HEK293T (cell line): Measurements from ENCODE around the gene SLC4A2.

ENCODE experiments used
- CTCF ChIA-PET: fragments of 350-600 bp; formaldehyde crosslinking; extraction: SDS; loops from one replicate; lab custom pipeline; 2021; ENCODE audit warnings: antibody characterized with exemption, inconsistent platforms; lab: Yijun Ruan, JAX
- POLR2A ChIA-PET: fragments of 350-600 bp; formaldehyde crosslinking; extraction: SDS; loops from one replicate; lab custom pipeline; 2020; ENCODE audit warnings: antibody characterized with exemption, inconsistent platforms; lab: Yijun Ruan, JAX
- DNase-seq: peaks from one replicate; pipeline ENCODE4 v3.0.0; 2012; ENCODE audit warnings: mixed read lengths; ENCODE audit errors: extremely low spot score
- ARNT ChIP-seq: fragments of 450-650 bp; IDR thresholded peaks from 2 replicates; pipeline ENCODE4 v1.6.1; 2017; ENCODE audit warnings: mild to moderate bottlenecking
- BHLHE40 ChIP-seq: fragments of 450-650 bp; IDR thresholded peaks from 2 replicates; pipeline ENCODE4 v1.6.1; 2016; ENCODE audit warnings: mild to moderate bottlenecking, moderate library complexity, borderline replicate concordance
- CTBP1 ChIP-seq: fragments of 450-650 bp; IDR thresholded peaks from 2 replicates; pipeline ENCODE4 v1.6.1; 2016; ENCODE audit warnings: borderline replicate concordance
- ELF4 ChIP-seq: fragments of 450-650 bp; IDR thresholded peaks from 2 replicates; pipeline ENCODE4 v1.6.1; 2017; ENCODE audit warnings: antibody characterized with exemption
- FOXA1 ChIP-seq: fragments of 450-650 bp; IDR thresholded peaks from 2 replicates; pipeline ENCODE4 v1.6.1; 2016; ENCODE audit warnings: mild to moderate bottlenecking
- FOXM1 ChIP-seq: fragments of 450-650 bp; IDR thresholded peaks from 2 replicates; pipeline ENCODE4 v1.6.1; 2017; ENCODE audit warnings: mild to moderate bottlenecking, borderline replicate concordance
- HDGF ChIP-seq: fragments of 450-650 bp; IDR thresholded peaks from 2 replicates; pipeline ENCODE4 v1.6.1; 2017; ENCODE audit warnings: antibody characterized with exemption, borderline replicate concordance
- L3MBTL2 ChIP-seq: fragments of 450-650 bp; conservative IDR thresholded peaks from 2 replicates; pipeline ENCODE4 v1.6.1; 2016; ENCODE audit warnings: mild to moderate bottlenecking
- LEF1 ChIP-seq: fragments of 450-650 bp; IDR thresholded peaks from 2 replicates; pipeline ENCODE4 v1.6.1; 2017; ENCODE audit warnings: mild to moderate bottlenecking, borderline replicate concordance
- NFRKB ChIP-seq: fragments of 450-650 bp; IDR thresholded peaks from 2 replicates; pipeline ENCODE4 v1.6.1; 2016; ENCODE audit warnings: mild to moderate bottlenecking, moderate library complexity
- PKNOX1 ChIP-seq: fragments of 450-650 bp; IDR thresholded peaks from 2 replicates; pipeline ENCODE4 v1.6.1; 2016
- SP1 ChIP-seq: fragments of 450-650 bp; IDR thresholded peaks from 2 replicates; pipeline ENCODE4 v1.6.1; 2017
- SUZ12 ChIP-seq: fragments of 450-650 bp; IDR thresholded peaks from 2 replicates; pipeline ENCODE4 v1.6.1; 2016; ENCODE audit warnings: mild to moderate bottlenecking
- TARDBP ChIP-seq: fragments of 450-650 bp; IDR thresholded peaks from 2 replicates; pipeline ENCODE4 v1.6.1; 2016
- ZNF384 ChIP-seq: fragments of 450-650 bp; IDR thresholded peaks from 2 replicates; pipeline ENCODE4 v1.6.1; 2016

Gene SLC4A2

GRCh38 chr7:151056283-151056665 lies 3.1 kb upstream of the SLC4A2 start:
- CTCF ChIA-PET = no interaction called here
- no peak for DNase-seq
- POLR2A ChIA-PET = interaction anchor here (1.1 to 1.8 kb wide), 2 partner anchors 11 to 20 kb away, joined by 3 to 6 read pairs; no protein-coding TSS in a partner anchor
- TF ChIP-seq PKNOX1 (no peak), BHLHE40 (no peak), SP1 (no peak), TARDBP (no peak), SUZ12 (no peak), L3MBTL2 (no peak), CTBP1 (no peak), ARNT (no peak), FOXA1 (no peak), ELF4 (no peak), NFRKB (no peak), ZNF384 (no peak), LEF1 (no peak), FOXM1 (no peak)

GRCh38 chr7:151056666-151057505 lies 2.5 kb upstream of the SLC4A2 start:
- ChIA-PET POLR2A (interaction anchor here (1.0 to 4.3 kb wide), 5 partner anchors 21 to 77 kb away, joined by 3 to 38 read pairs (median 14); partner anchors contain the start of genes ABCB8 and FASTK), CTCF (no interaction called here)
- no peak for DNase-seq
- no peak for TF ChIP-seq HDGF
- TF ChIP-seq NFRKB = no peak
- TF ChIP-seq BHLHE40 = no peak
- no peak for TF ChIP-seq SP1

- TF ChIP-seq ZNF384 = no peak
- no peak for TF ChIP-seq BHLHE40
- no peak for TF ChIP-seq SUZ12
- TF ChIP-seq L3MBTL2 = no peak
- CTCF ChIA-PET = no interaction called here
- DNase-seq = peak; percentile 78
- POLR2A ChIA-PET = interaction anchor here (1.0 to 4.3 kb wide), 6 partner anchors 20 to 77 kb away, joined by 3 to 38 read pairs (median 12); partner anchors contain the start of genes ABCB8, FASTK and TMUB1
These were observed 1.8 kb upstream of the SLC4A2 start, which contains the start of gene CDK5 for GRCh38 chr7:151057506-151057988. Gene CDK5 (minus strand): TSS chr7:151057897. CDS start chr7:151057848, 49 bp downstream.

GRCh38 chr7:151057989-151058780 lies 1.2 kb upstream of the SLC4A2 start:
- ChIA-PET POLR2A (interaction anchor here (0.7 to 4.3 kb wide), 8 partner anchors 17 to 53 kb away, joined by 3 to 38 read pairs (median 12); partner anchors contain the start of genes ABCB8, AGAP3, FASTK and TMUB1), CTCF (interaction anchor here (0.6 to 1.2 kb wide), 3 partner anchors 52 to 72 kb away, joined by 3 to 4 read pairs (median 3); no protein-coding TSS in a partner anchor)
- no peak for TF ChIP-seq LEF1
- no peak for TF ChIP-seq SP1
- no peak for TF ChIP-seq FOXM1
- no peak for TF ChIP-seq ZNF384
- TF ChIP-seq TARDBP = no peak
- TF ChIP-seq FOXA1 = no peak
- TF ChIP-seq ELF4 = no peak; the same call in 1 of the 2 replicates
- TF ChIP-seq SUZ12 = no peak; the same call in 1 of the 2 replicates
- TF ChIP-seq L3MBTL2 = peak; percentile 38; the same call in 1 of the 2 replicates
- peak; percentile 100 for DNase-seq

GRCh38 chr7:151058781-151059366 lies 515 bp upstream of the SLC4A2 start:
- TF ChIP-seq HDGF (0 out of 2 replicates have a peak, but pooled peaks have one; percentile 89), FOXA1 (no peak), L3MBTL2 (peak; percentile 50; the same call in 1 of the 2 replicates)
- CTCF ChIA-PET = interaction anchor here (0.6 to 1.2 kb wide), 2 partner anchors 51 to 73 kb away, joined by 3 to 4 read pairs; no protein-coding TSS in a partner anchor
- POLR2A ChIA-PET = interaction anchor here (0.6 to 4.3 kb wide), 12 partner anchors 8 to 52 kb away, joined by 3 to 38 read pairs (median 4); partner anchors contain the start of genes ABCB8, AGAP3, FASTK and TMUB1
- DNase-seq = no peak

GRCh38 chr7:151060113-151060415 lies 675 bp downstream of the SLC4A2 start:
- DNase-seq = no peak
- TF ChIP-seq L3MBTL2 (no peak), PKNOX1 (no peak), BHLHE40 (no peak), CTBP1 (no peak)
- POLR2A ChIA-PET = interaction anchor here (0.9 to 4.3 kb wide), 7 partner anchors 17 to 32 kb away, joined by 3 to 38 read pairs (median 8); partner anchors contain the start of genes ABCB8, AGAP3 and FASTK

More at GRCh38 chr7:151060113-151060415, 675 bp downstream of the SLC4A2 start:
- CTCF ChIA-PET = interaction anchor here (1.2 to 1.7 kb wide), 2 partner anchors 42 to 52 kb away, joined by 4 read pairs; no protein-coding TSS in a partner anchor
